Measurements from ENCODE around the gene RHO. TPM values are rescaled to one million over a fixed set of nuclear protein-coding genes. Genes with fewer than 3 reads are reported as not detected.

Gene RHO
- polyA plus RNA-seq, 1 donor (not counting 4 experiments of a cell fraction or from before 2014, with no cell fraction given) = not detected

DNA sequence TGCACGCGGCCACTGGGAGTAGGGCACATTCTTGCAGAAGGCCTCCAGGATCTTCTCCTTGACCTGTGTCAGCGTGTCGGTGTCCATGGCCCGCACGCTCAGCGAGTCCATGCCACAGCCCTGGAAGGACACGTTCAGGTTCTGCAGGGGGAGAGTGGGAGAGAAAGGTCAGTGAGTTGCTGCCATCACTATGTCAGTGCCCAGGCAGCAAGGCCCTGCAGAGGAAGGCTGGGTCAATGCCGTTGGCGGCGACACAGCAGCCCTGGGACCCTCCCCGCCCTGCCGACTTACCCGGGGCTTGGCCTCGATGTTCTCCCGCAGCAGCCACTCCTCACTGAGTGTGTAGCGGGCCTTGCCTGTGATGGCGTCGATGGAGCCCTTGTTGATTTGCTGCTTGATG, 34.4 kb downstream of the RHO start:
- Histone ChIP-seq H2AFZ (ENCODE audit: control insufficient read depth, low read length) (no peak overlapping the region), H3K4me2 (ENCODE audit: control insufficient read depth, extremely low read depth, insufficient read depth, low read depth, low read length) (no peak overlapping the region), H4K20me1 (ENCODE audit: control insufficient read depth, extremely low read depth, insufficient read depth, low read length) (no peaks in the 10 kb centered on the region), H3K9me1 (ENCODE audit: control insufficient read depth, extremely low read depth, insufficient read depth, low read length) (no peaks in the 10 kb centered on the region), H3K27me3 (ENCODE audit: control insufficient read depth, extremely low read depth, insufficient read depth, low read length) (peaks cover 2% of the 10 kb centered on the region), H3K79me2 (ENCODE audit: control insufficient read depth, insufficient read depth, low read length) (no peaks in the 10 kb centered on the region), H3K4me1 (ENCODE audit: control insufficient read depth, extremely low read depth, insufficient read depth, low read length) (no peaks in the 10 kb centered on the region), H3K4me3 (ENCODE audit: control insufficient read depth in 2 of 3, extremely low read depth in 1 of 3, insufficient read depth in 2 of 3, low read depth in 1 of 3, low read length in 3 of 3) (no peak overlapping the region), H3K9me3 (ENCODE audit: control insufficient read depth, low read depth, low read length) (no peaks in the 10 kb centered on the region), H3K27ac (ENCODE audit: control insufficient read depth, insufficient read depth, low read length) (no peak overlapping the region), H3K36me3 (ENCODE audit: control insufficient read depth in 2 of 2, extremely low read depth in 1 of 2, insufficient read depth in 2 of 2, low read length in 2 of 2) (no peaks in the 10 kb centered on the region), H3K9ac (ENCODE audit: control insufficient read depth, extremely low read depth, insufficient read depth, low read length) (no peak overlapping the region)
- no peak for DNase-seq (ENCODE audit: low read depth, low spot score)
- no peak for TF ChIP-seq EZH2 (IDR thresholded peaks at IDR 0.05; ENCODE audit: low read length)
- dilution Hi-C loops (cut with MboI; ENCODE audit: extremely low pct_ligation_motif_present, low sequenced_read_pairs) = no loop called here
- no peak for FAIRE-seq

DNA sequence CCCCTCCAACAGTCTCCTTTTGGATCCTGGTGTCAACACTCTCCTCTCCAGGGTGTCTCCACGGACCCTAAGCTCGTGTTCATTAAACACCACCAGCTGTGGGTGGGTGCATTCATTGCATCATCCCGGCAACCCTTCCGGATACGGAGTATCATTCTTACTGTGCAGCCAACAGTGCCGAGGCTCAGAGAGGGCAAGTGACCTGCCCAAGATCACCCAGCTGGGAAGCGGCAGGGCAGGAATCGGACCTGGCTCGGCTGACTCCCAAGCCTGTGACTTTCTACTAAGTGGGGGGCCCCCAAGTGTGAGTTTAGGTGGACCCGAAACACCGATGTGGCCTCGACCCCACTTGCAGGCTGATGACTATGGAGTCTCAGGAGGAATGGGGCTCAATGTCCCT, 34.9 kb downstream of the RHO start:
- FAIRE-seq (no peak), DNase-seq (ENCODE audit: low read depth, low spot score) (no peak)
- H3K9me3 ChIP-seq (ENCODE audit: control insufficient read depth, low read depth, low read length) = no peaks in the 10 kb centered on the region
- H2AFZ ChIP-seq (ENCODE audit: control insufficient read depth, low read length) = no peak overlapping the region
- no peak overlapping the region for H3K4me2 ChIP-seq (ENCODE audit: control insufficient read depth, extremely low read depth, insufficient read depth, low read depth, low read length)
- H3K36me3 ChIP-seq (ENCODE audit: control insufficient read depth in 2 of 2, extremely low read depth in 1 of 2, insufficient read depth in 2 of 2, low read length in 2 of 2) = no peaks in the 10 kb centered on the region
- no peaks in the 10 kb centered on the region for H3K79me2 ChIP-seq (ENCODE audit: control insufficient read depth, insufficient read depth, low read length)
- no peak overlapping the region for H3K27ac ChIP-seq (ENCODE audit: control insufficient read depth, insufficient read depth, low read length)
- no peak overlapping the region for H3K4me3 ChIP-seq (ENCODE audit: control insufficient read depth in 2 of 3, extremely low read depth in 1 of 3, insufficient read depth in 2 of 3, low read depth in 1 of 3, low read length in 3 of 3)
- no peaks in the 10 kb centered on the region for H3K9me1 ChIP-seq (ENCODE audit: control insufficient read depth, extremely low read depth, insufficient read depth, low read length)
- no peak overlapping the region for H3K9ac ChIP-seq (ENCODE audit: control insufficient read depth, extremely low read depth, insufficient read depth, low read length)
- no peaks in the 10 kb centered on the region for H3K27me3 ChIP-seq (ENCODE audit: control insufficient read depth, extremely low read depth, insufficient read depth, low read length)
- no peaks in the 10 kb centered on the region for H3K4me1 ChIP-seq (ENCODE audit: control insufficient read depth, extremely low read depth, insufficient read depth, low read length)
- no peaks in the 10 kb centered on the region for H4K20me1 ChIP-seq (ENCODE audit: control insufficient read depth, extremely low read depth, insufficient read depth, low read length)
- TF ChIP-seq, protein P1, sequence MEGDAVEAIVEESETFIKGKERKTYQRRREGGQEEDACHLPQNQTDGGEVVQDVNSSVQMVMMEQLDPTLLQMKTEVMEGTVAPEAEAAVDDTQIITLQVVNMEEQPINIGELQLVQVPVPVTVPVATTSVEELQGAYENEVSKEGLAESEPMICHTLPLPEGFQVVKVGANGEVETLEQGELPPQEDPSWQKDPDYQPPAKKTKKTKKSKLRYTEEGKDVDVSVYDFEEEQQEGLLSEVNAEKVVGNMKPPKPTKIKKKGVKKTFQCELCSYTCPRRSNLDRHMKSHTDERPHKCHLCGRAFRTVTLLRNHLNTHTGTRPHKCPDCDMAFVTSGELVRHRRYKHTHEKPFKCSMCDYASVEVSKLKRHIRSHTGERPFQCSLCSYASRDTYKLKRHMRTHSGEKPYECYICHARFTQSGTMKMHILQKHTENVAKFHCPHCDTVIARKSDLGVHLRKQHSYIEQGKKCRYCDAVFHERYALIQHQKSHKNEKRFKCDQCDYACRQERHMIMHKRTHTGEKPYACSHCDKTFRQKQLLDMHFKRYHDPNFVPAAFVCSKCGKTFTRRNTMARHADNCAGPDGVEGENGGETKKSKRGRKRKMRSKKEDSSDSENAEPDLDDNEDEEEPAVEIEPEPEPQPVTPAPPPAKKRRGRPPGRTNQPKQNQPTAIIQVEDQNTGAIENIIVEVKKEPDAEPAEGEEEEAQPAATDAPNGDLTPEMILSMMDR (optimal IDR thresholded peaks at IDR 0.05 in 1 of 3, IDR thresholded peaks at IDR 0.05 in 1 of 3, conservative IDR thresholded peaks at IDR 0.05 in 1 of 3; ENCODE audit: extremely low read depth in 1 of 3, insufficient read depth in 2 of 3, low read length in 3 of 3) = no peak
- TF ChIP-seq EZH2 (IDR thresholded peaks at IDR 0.05; ENCODE audit: low read length) = no peak
- dilution Hi-C loops (cut with MboI; ENCODE audit: extremely low pct_ligation_motif_present, low sequenced_read_pairs) = no loop called here

DNA sequence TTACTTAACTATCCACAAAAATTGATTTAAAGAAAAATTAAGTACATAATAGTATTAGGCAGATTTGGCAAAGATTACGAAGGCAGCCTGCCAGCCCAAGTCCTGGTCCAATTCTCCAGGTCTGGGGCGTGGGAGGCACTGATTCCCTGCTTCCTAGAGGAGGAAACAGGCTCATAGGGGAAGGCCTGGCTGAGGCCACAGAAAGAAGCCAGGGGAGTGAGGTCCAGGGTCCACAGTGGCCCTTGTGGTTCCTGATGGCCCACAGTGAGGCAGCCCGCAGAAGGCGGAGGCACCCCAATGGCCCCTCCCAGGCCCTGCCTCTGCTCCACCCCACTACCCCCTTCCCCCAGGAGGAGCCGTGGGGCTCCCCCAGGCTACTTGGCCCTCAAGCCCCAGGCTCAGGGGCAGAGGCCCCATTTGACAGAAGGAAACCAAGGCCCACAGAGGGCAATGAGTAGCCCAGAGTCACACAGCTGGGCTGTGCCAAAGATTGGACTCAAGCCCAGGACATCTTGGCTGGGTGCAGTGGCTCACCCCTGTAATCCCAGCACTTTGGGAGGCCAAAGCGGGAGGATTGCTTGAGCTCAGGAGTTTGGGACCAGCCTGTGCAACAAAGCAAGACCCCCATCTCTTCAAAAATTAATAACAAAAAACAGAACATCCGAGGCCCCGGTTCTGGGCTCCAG, 35.6 kb downstream of the RHO start:
- Histone ChIP-seq H4K20me1 (ENCODE audit: control insufficient read depth, extremely low read depth, insufficient read depth, low read length) (no peaks in the 10 kb centered on the region), H3K9me3 (ENCODE audit: control insufficient read depth, low read depth, low read length) (no peaks in the 10 kb centered on the region), H3K4me2 (ENCODE audit: control insufficient read depth, extremely low read depth, insufficient read depth, low read depth, low read length) (no peak overlapping the region), H3K9ac (ENCODE audit: control insufficient read depth, extremely low read depth, insufficient read depth, low read length) (no peak overlapping the region), H3K36me3 (ENCODE audit: control insufficient read depth in 2 of 2, extremely low read depth in 1 of 2, insufficient read depth in 2 of 2, low read length in 2 of 2) (no peaks in the 10 kb centered on the region), H3K27me3 (ENCODE audit: control insufficient read depth, extremely low read depth, insufficient read depth, low read length) (no peaks in the 10 kb centered on the region), H2AFZ (ENCODE audit: control insufficient read depth, low read length) (no peak overlapping the region), H3K27ac (ENCODE audit: control insufficient read depth, insufficient read depth, low read length) (no peak overlapping the region), H3K4me3 (ENCODE audit: control insufficient read depth in 2 of 3, extremely low read depth in 1 of 3, insufficient read depth in 2 of 3, low read depth in 1 of 3, low read length in 3 of 3) (no peak overlapping the region), H3K4me1 (ENCODE audit: control insufficient read depth, extremely low read depth, insufficient read depth, low read length) (no peaks in the 10 kb centered on the region), H3K79me2 (ENCODE audit: control insufficient read depth, insufficient read depth, low read length) (no peaks in the 10 kb centered on the region), H3K9me1 (ENCODE audit: control insufficient read depth, extremely low read depth, insufficient read depth, low read length) (no peaks in the 10 kb centered on the region)
- dilution Hi-C loops (cut with MboI; ENCODE audit: extremely low pct_ligation_motif_present, low sequenced_read_pairs) = no loop called here
- no peak for TF ChIP-seq EZH2 (IDR thresholded peaks at IDR 0.05; ENCODE audit: low read length)
- TF ChIP-seq, protein P1 (optimal IDR thresholded peaks at IDR 0.05 in 1 of 3, IDR thresholded peaks at IDR 0.05 in 1 of 3, conservative IDR thresholded peaks at IDR 0.05 in 1 of 3; ENCODE audit: extremely low read depth in 1 of 3, insufficient read depth in 2 of 3, low read length in 3 of 3) = no peak
- FAIRE-seq (no peak), DNase-seq (ENCODE audit: low read depth, low spot score) (no peak)
